GM12878 (cell line): ENCODE results near the gene TRMT1. TPM values are rescaled to one million over a fixed set of nuclear protein-coding genes. Genes with fewer than 3 reads are reported as not detected.

Experiments used
- ATAC-seq: fragments of 200-7000 bp; cut with Tn5 transposase; 3 replicates; pipeline ENCODE4 v1.9.1; 2020; ENCODE audit warnings: mild to moderate bottlenecking, moderate library complexity
- BruUV-seq: library from RNA; stranded (reverse); fragments of 400-500 nt; replicated peaks from 2 replicates; lab custom pipeline; 2021; lab: Mats Ljungman, UMichigan
- CTCF ChIA-PET: fragments of 300-600 bp; sonication (Branson Sonifier 250); formaldehyde crosslinking; extraction: SDS; loops from one replicate; lab custom pipeline; 2021; ENCODE audit warnings: inconsistent platforms; lab: Yijun Ruan, JAX
- POLR2A ChIA-PET: fragments of 350-600 bp; formaldehyde crosslinking; extraction: SDS; loops from one replicate; lab custom pipeline; 2021; ENCODE audit warnings: inconsistent platforms; lab: Charles Lee
- RAD21 ChIA-PET: fragments of 300-600 bp; sonication (Branson Sonifier 250); formaldehyde crosslinking; loops from one replicate; lab custom pipeline; 2023; ENCODE audit warnings: antibody characterized with exemption; ENCODE audit not compliant: unreplicated experiment; lab: Charles Lee
- SMC1A ChIA-PET: fragments of 300-600 bp; sonication (Branson Sonifier 250); formaldehyde crosslinking; loops from one replicate; lab custom pipeline; 2023; ENCODE audit not compliant: unreplicated experiment, uncharacterized antibody; lab: Charles Lee
- DNase-seq: peaks from one replicate; pipeline ENCODE4 v3.0.0-alpha.2; 2011; ENCODE audit warnings: low read depth, low spot score
- FAIRE-seq: peaks from 3 replicates; lab custom pipeline; 2011; peaks lifted over from hg19 to GRCh38; lab: Jason Lieb, UNC
- H2AFZ ChIP-seq: 2 replicates; pipeline ENCODE4 v1.6.0; 2011; ENCODE audit warnings: low read depth, low read length, control low read depth; ENCODE audit not compliant: control insufficient read depth
- H3K27ac ChIP-seq: 2 replicates; pipeline ENCODE4 v1.5.1; 2011; ENCODE audit warnings: control low read depth; ENCODE audit not compliant: control insufficient read depth, insufficient read depth
- H3K27me3 ChIP-seq, 2 experiments: replicated peaks in 1 of 2; 2 replicates each; pipeline versions ENCODE4 v1.6.0 to v1.6.1; 2011; ENCODE audit warnings: low read length in 1 of 2; ENCODE audit not compliant: control insufficient read depth in 2 of 2, insufficient read depth in 2 of 2
- H3K36me3 ChIP-seq, 2 experiments: 2 replicates each; pipeline ENCODE4 v1.5.1; 2011; ENCODE audit warnings: low read length in 1 of 2; ENCODE audit not compliant: control insufficient read depth in 2 of 2, insufficient read depth in 2 of 2
- H3K4me1 ChIP-seq: 2 replicates; pipeline ENCODE4 v1.6.1; 2011; ENCODE audit warnings: mild to moderate bottlenecking, low read length, moderate library complexity, mixed read lengths; ENCODE audit not compliant: control insufficient read depth, insufficient read depth
- H3K4me2 ChIP-seq: 2 replicates; pipeline ENCODE4 v1.6.0; 2011; ENCODE audit warnings: control low read depth; ENCODE audit not compliant: control insufficient read depth, insufficient read depth
- H3K4me3 ChIP-seq: fragments of 200-600 bp; sonication (generic); 2 replicates; pipeline ENCODE4 v1.5.1; 2016
- H3K79me2 ChIP-seq: 2 replicates; pipeline ENCODE4 v1.6.0; 2011; ENCODE audit warnings: low read length; ENCODE audit not compliant: control insufficient read depth, insufficient read depth
- H3K9ac ChIP-seq: 2 replicates; pipeline ENCODE4 v1.8.0; 2011; ENCODE audit warnings: low read length, control low read depth, mixed read lengths; ENCODE audit not compliant: control insufficient read depth, insufficient read depth
- H3K9me3 ChIP-seq: replicated peaks from 3 replicates; pipeline ENCODE4 v1.5.1; 2011; ENCODE audit warnings: mild to moderate bottlenecking, low read length; ENCODE audit not compliant: control insufficient read depth, insufficient read depth
- H4K20me1 ChIP-seq: 2 replicates; pipeline ENCODE4 v1.6.0; 2011; ENCODE audit not compliant: control insufficient read depth, insufficient read depth
- BRCA1 ChIP-seq: IDR thresholded peaks from 2 replicates; pipeline ENCODE4 v1.6.1; 2011; ENCODE audit warnings: low read depth, low read length, improper control_type of control experiment
- CEBPB ChIP-seq, 2 experiments: fragments of 150-350 bp in 1 of 2; IDR thresholded peaks; 2 replicates each; pipeline ENCODE4 v1.6.1; 2012 to 2014; ENCODE audit warnings: low read depth in 2 of 2, low read length in 2 of 2, borderline replicate concordance in 1 of 2, inconsistent platforms in 1 of 2
- HDAC2 ChIP-seq: fragments of 200-600 bp; sonication (generic); IDR thresholded peaks from 2 replicates; pipeline ENCODE4 v1.6.1; 2017
- NFYA ChIP-seq: IDR thresholded peaks from 2 replicates; pipeline ENCODE4 v1.6.1; 2011; ENCODE audit warnings: low read depth, mild to moderate bottlenecking, low read length, improper control_type of control experiment, borderline replicate concordance
- WGBS: methylation state at CpG from one replicate; pipeline ENCODE4 v1.1.6; 2016; ENCODE audit warnings: low lambda C conversion rate; ENCODE audit not compliant: insufficient replicate concordance, insufficient coverage; ENCODE audit errors: missing lambda C conversion rate; 5-methylcytosine and 5-hydroxymethylcytosine counted together
- in situ Hi-C: fragments of 300-500 bp; cut with MboI; formaldehyde crosslinking; loops from 9 replicates; pipeline ENCODE4 v1.14.3; 2018; ENCODE audit warnings: mixed read lengths
- intact Hi-C: fragments of 100-400 bp; cut with micrococcal nuclease; formaldehyde crosslinking; loops from one replicate; pipeline ENCODE4 v1.14.2; 2022; ENCODE audit not compliant: unreplicated experiment
- polyA plus RNA-seq, 11 experiments: library from polyadenylated mRNA; depleted of rRNA in 4 of 11; unstranded in 6 of 11; stranded (reverse) in 5 of 11; fragments of >200 nt; fragmentation: Nextera tagmentation in 4 of 11; fragmentation: Illumina TruSeq in 1 of 11; extraction: Ambion mirVana in 4 of 11; extraction: Trizol in 1 of 11; gene quantifications; 1 replicate in 1 of 11; 2 replicates in 10 of 11; pipeline versions ENCODE4 v1.2.1 to v1.2.3, GENCODE V29; 2011 to 2016; ENCODE audit warnings: inconsistent platforms in 2 of 11, missing spikeins in 2 of 11, low read depth in 1 of 11
- total RNA-seq, 4 experiments: library from RNA; depleted of rRNA in 3 of 4; stranded (reverse); fragments of >200 nt in 3 of 4; fragmentation: Illumina TruSeq in 1 of 4; extraction: Trizol in 1 of 4; gene quantifications; 2 replicates each; pipeline versions ENCODE4 v1.2.1 to v1.2.3, GENCODE V29; 2013 to 2021
- TF ChIP-seq, protein P1 (sequence below): fragments of 150-350 bp; IDR thresholded peaks from 2 replicates; pipeline ENCODE4 v1.6.1; 2014; ENCODE audit warnings: mild to moderate bottlenecking, low read depth, low read length
- TF ChIP-seq, protein P2 (sequence below): IDR thresholded peaks from 2 replicates; pipeline ENCODE4 v1.6.1; 2012; ENCODE audit warnings: mild to moderate bottlenecking, low read depth, low read length

Gene TRMT1
- total and polyA plus RNA-seq, 10 of the 15 experiments (the other 5 are each of a cell fraction or from before 2014, with no cell fraction given): 3.4 to 68.8 (median 34.8) TPM

DNA sequence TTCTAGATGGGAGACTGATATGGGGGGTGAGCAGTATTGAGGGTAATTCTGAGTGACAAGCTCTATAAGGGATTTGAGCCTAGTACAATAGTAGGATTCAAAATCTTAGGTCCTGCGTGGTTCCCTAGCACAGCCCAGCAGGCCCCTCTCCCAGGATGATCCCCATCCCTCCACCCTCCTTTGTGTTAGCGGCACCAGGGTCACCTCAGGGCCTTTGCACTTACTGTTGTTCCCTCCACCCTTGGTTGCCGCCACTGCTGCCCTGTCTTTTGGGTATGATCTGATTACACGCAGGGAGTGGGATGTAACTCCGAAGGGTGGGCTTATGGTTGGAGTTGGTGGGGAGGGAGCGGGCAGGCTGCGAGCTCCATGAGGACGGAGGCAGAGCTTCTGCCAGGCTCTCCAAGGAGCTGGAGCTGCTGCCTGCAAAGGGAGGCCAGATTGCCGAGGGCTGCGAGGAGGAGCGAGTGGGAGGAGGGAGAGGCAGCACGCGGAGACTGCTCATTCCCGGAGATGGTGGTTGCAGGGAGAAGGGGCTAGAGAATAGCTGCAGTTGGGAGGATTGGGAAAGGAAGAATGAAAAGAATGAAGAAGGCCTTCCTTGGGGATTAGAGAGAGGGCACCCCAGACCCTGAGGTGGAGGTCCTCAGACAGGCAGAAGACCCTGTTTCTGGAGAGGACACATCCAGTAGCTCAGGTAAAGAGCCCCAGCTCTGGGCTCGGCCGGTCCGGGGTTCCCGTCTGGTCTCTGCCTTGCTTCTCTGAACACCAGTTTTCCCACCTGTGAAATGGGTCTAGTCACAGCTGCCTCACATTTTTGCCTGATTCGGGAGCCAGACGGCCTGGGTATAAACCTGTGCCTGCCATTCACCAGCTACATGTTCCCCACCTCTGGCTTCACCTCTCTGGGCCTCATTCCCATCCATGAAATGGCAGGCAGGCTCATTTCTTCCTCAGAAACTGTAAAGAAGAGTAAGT is 6.7 kb upstream of the TRMT1 start:
- ChIA-PET POLR2A (no interaction called here), RAD21 (no interaction called here), SMC1A (interaction anchor here (0.7 kb wide), 1 partner anchor 63 kb away, joined by 3 read pairs; no protein-coding TSS in a partner anchor), CTCF (no interaction called here)
- H3K27ac ChIP-seq: no peak overlapping the region
- 95% methylated on average over 20 of the region's 20 CpGs for WGBS
- no peaks in the 10 kb centered on the region for H3K27me3 ChIP-seq
- no peak overlapping the region for H2AFZ ChIP-seq
- DNase-seq (no peak), FAIRE-seq (no peak), ATAC-seq (no peak)
- BruUV-seq: no TSS peak
- intact Hi-C loops: no loop called here
- H3K4me1 ChIP-seq: peaks cover 23% of the 10 kb centered on the region
- in situ Hi-C loops: no loop called here
- H3K4me2 ChIP-seq: no peak overlapping the region
- H3K4me3 ChIP-seq: no peak overlapping the region
- H3K9ac ChIP-seq: no peak overlapping the region
- H3K9me3 ChIP-seq: no peaks in the 10 kb centered on the region
- TF ChIP-seq CEBPB (IDR thresholded peaks at IDR 0.05; ENCODE audit: borderline replicate concordance in 1 of 2, low read depth in 2 of 2, low read length in 2 of 2) (no peak), BRCA1 (no peak), NFYA (no peak), HDAC2 (no peak)
- TF ChIP-seq, protein P1, sequence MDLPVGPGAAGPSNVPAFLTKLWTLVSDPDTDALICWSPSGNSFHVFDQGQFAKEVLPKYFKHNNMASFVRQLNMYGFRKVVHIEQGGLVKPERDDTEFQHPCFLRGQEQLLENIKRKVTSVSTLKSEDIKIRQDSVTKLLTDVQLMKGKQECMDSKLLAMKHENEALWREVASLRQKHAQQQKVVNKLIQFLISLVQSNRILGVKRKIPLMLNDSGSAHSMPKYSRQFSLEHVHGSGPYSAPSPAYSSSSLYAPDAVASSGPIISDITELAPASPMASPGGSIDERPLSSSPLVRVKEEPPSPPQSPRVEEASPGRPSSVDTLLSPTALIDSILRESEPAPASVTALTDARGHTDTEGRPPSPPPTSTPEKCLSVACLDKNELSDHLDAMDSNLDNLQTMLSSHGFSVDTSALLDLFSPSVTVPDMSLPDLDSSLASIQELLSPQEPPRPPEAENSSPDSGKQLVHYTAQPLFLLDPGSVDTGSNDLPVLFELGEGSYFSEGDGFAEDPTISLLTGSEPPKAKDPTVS: no peak
- TF ChIP-seq, protein P2, sequence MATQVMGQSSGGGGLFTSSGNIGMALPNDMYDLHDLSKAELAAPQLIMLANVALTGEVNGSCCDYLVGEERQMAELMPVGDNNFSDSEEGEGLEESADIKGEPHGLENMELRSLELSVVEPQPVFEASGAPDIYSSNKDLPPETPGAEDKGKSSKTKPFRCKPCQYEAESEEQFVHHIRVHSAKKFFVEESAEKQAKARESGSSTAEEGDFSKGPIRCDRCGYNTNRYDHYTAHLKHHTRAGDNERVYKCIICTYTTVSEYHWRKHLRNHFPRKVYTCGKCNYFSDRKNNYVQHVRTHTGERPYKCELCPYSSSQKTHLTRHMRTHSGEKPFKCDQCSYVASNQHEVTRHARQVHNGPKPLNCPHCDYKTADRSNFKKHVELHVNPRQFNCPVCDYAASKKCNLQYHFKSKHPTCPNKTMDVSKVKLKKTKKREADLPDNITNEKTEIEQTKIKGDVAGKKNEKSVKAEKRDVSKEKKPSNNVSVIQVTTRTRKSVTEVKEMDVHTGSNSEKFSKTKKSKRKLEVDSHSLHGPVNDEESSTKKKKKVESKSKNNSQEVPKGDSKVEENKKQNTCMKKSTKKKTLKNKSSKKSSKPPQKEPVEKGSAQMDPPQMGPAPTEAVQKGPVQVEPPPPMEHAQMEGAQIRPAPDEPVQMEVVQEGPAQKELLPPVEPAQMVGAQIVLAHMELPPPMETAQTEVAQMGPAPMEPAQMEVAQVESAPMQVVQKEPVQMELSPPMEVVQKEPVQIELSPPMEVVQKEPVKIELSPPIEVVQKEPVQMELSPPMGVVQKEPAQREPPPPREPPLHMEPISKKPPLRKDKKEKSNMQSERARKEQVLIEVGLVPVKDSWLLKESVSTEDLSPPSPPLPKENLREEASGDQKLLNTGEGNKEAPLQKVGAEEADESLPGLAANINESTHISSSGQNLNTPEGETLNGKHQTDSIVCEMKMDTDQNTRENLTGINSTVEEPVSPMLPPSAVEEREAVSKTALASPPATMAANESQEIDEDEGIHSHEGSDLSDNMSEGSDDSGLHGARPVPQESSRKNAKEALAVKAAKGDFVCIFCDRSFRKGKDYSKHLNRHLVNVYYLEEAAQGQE: no peak
- peaks cover 59% of the 10 kb centered on the region for H3K79me2 ChIP-seq
- peaks cover 5 to 7% of the 10 kb centered on the region in 2 experiments for H3K36me3 ChIP-seq
- peaks cover 13% of the 10 kb centered on the region for H4K20me1 ChIP-seq
